Ovary (tissue), 9 donors: Measurements from ENCODE around the gene DEAF1. TPM values are rescaled to one million over a fixed set of nuclear protein-coding genes. Genes with fewer than 3 reads are reported as not detected.

ENCODE experiments used
- DNase-seq, 5 donors: peaks; one replicate each; pipeline ENCODE4 v3.0.0-alpha.2; 2019 to 2020
- H3K27ac ChIP-seq, 2 donors: fragments of 200-600 bp; one replicate each; pipeline versions ENCODE4 v1.5.1 to v1.8.0; 2019 to 2022
- H3K27me3 ChIP-seq: fragments of 200-600 bp; one replicate; pipeline ENCODE4 v1.8.0; 2022
- H3K36me3 ChIP-seq: fragments of 200-600 bp; sonication (generic); one replicate; pipeline ENCODE4 v1.5.1; 2019
- H3K4me1 ChIP-seq: one replicate; pipeline ENCODE4 v1.8.1; 2013; ENCODE audit warnings: mild to moderate bottlenecking, moderate library complexity; ENCODE audit not compliant: insufficient read depth
- H3K4me3 ChIP-seq: fragments of 200-600 bp; sonication (generic); one replicate; pipeline ENCODE4 v1.5.1; 2017
- H3K9me3 ChIP-seq, 2 donors: fragments of 200-600 bp in 1 of 2; sonication (generic) in 1 of 2; one replicate each; pipeline versions ENCODE4 v1.5.1 to v1.8.1; 2013 to 2019; ENCODE audit warnings: mild to moderate bottlenecking in 1 of 2, moderate library complexity in 1 of 2
- EP300 ChIP-seq: sonication (generic); formaldehyde crosslinking; IDR thresholded peaks from one replicate; pipeline ENCODE4 v1.6.1; 2017; ENCODE audit warnings: antibody characterized with exemption
- POLR2A ChIP-seq: fragments of 450-650 bp; IDR thresholded peaks from one replicate; pipeline ENCODE4 v1.6.1; 2017; ENCODE audit warnings: antibody characterized with exemption, mild to moderate bottlenecking, moderate library complexity
- WGBS, 3 donors: extraction: QIAGEN DNeasy Blood & Tissue Kit in 1 of 3; methylation state at CpG; one replicate each; pipeline versions ENCODE4 v1.1.5 to v1.1.7; 2013 to 2017; 5-methylcytosine and 5-hydroxymethylcytosine counted together
- intact Hi-C, 4 donors: fragments of 100-400 bp; cut with DNase I; formaldehyde crosslinking; loops; one replicate each; pipeline versions ENCODE4 v1.11.0 to v1.15.1; 2022 to 2023
- polyA plus RNA-seq, 2 donors: library from polyadenylated mRNA; stranded (reverse); fragments of 200-250 nt in 1 of 2; fragments of 350-450 nt in 1 of 2; fragmentation: Illumina TruSeq in 1 of 2; extraction: RNeasy Lipid Tissue Mini Kit (QIAGEN cat#74804) in 1 of 2; gene quantifications; one replicate each; pipeline ENCODE4 v1.2.3, GENCODE V29; 2013 to 2014
- total RNA-seq, 7 donors: library from RNA; depleted of rRNA in 2 of 7; stranded (reverse); fragments of >200 nt in 2 of 7; fragmentation: NEBNext Ultra II Directional in 3 of 7; extraction: Animal tissue kit (Norgen Biotek cat#: 25700) in 3 of 7; gene quantifications; one replicate each; pipeline versions ENCODE4 v1.1.0 to v1.2.4, GENCODE V29; 2016 to 2023
- TF ChIP-seq, protein P1 (sequence below), 3 donors: fragments of 450-650 bp in 2 of 3; fragments of 200-600 bp in 1 of 3; IDR thresholded peaks; one replicate each; pipeline versions ENCODE4 v1.5.1 to v1.8.0; 2016 to 2022; ENCODE audit warnings: antibody characterized with exemption in 3 of 3, mild to moderate bottlenecking in 1 of 3
- donor health status: DM: no; HTN: no; CAD: no; lungs with moderate emphysema.
- donor health status: DM: no; HTN: no; CAD: no.
- donor health status: Bipolar disorder and iron deficiency.
- donor health status: DM: yes; HTN: yes; CAD: no.
- donor health status: DM: no; HTN: no; CAD: no.
- donor health status: DM: yes; HTN: yes; CAD: no.

The DEAF1 gene
- total and polyA plus RNA-seq, 9 donors, result 10.2 to 43.4 (median 28.6) TPM

DNA sequence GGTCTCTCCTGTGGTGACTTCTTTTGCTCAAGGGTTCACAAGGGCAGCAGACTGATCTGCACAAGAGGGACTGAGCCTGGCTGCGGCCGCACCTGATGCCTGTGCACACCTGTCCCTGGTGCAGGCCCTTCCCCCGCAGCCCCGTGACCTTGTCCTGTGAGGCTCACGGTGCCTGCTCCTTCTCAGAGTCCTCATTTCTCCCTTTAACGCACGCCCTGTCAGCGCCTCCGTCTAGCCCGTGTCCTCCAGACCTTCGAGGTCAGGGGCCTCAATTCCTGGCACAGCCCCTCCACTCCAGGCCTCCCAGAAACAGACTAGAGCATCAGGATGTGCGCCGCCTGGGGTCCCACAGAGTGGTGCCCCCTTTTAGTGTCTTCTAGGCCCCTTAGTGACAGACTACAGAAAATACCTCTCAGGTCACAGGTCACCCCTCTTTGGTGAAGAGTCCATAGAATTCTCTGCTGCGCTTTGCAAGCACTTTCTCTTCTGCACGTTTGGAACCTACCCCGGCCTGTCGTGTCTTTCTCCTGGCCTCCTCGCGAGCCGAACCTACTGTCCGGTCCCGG, 59.0 kb downstream of the DEAF1 start:
- WGBS, 3 donors, result 71 to 76% (median 72%) methylated on average over 22 of the region's 22 CpGs
- Histone ChIP-seq H3K27ac (no peak overlapping the region), H3K36me3 (no peaks in the 10 kb centered on the region), H3K9me3 (no peaks in the 10 kb centered on the region), H3K27me3 (no peaks in the 10 kb centered on the region), H3K4me3 (no peak overlapping the region), H3K4me1 (peaks cover 7% of the 10 kb centered on the region)
- no peak for TF ChIP-seq EP300
- no peak for TF ChIP-seq POLR2A
- TF ChIP-seq, protein P1, sequence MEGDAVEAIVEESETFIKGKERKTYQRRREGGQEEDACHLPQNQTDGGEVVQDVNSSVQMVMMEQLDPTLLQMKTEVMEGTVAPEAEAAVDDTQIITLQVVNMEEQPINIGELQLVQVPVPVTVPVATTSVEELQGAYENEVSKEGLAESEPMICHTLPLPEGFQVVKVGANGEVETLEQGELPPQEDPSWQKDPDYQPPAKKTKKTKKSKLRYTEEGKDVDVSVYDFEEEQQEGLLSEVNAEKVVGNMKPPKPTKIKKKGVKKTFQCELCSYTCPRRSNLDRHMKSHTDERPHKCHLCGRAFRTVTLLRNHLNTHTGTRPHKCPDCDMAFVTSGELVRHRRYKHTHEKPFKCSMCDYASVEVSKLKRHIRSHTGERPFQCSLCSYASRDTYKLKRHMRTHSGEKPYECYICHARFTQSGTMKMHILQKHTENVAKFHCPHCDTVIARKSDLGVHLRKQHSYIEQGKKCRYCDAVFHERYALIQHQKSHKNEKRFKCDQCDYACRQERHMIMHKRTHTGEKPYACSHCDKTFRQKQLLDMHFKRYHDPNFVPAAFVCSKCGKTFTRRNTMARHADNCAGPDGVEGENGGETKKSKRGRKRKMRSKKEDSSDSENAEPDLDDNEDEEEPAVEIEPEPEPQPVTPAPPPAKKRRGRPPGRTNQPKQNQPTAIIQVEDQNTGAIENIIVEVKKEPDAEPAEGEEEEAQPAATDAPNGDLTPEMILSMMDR (IDR thresholded peaks at IDR 0.05), result no peak
- intact Hi-C loops, result no loop called here
- DNase-seq, result no peak

DNA sequence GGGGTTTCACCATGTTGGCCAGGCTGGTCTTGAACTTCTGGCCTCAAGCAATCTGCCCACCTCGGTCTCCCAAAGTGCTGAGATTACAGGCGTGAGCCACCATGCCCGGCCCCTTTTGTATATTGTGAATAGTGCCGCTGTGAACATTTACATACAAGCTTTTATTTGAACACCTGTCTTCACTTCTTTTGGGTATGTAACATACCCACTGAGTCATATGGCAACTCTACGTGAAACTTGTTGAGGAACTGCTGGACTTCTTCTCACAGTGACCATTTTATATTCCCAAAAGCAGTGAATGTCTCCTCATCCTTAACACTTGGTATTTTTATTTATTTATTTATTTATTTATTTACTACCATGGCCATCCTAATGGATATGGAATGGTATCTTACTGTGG, 64.2 kb downstream of the DEAF1 start:
- H3K36me3 ChIP-seq, result no peaks in the 10 kb centered on the region

GRCh38 chr11:629237-629583, 65.8 kb downstream of the DEAF1 start:
- WGBS, 3 donors, result 66 to 71% (median 68%) methylated on average over 10 of the region's 10 CpGs
- Histone ChIP-seq H3K9me3 (no peaks in the 10 kb centered on the region), H3K27me3 (no peaks in the 10 kb centered on the region), H3K27ac (no peak overlapping the region), H3K36me3 (no peaks in the 10 kb centered on the region), H3K4me1 (peaks cover 5% of the 10 kb centered on the region), H3K4me3 (no peak overlapping the region)
- DNase-seq, result no peak
- TF ChIP-seq, protein P1 (IDR thresholded peaks at IDR 0.05), result no peak
- TF ChIP-seq EP300, result no peak
- TF ChIP-seq POLR2A, result no peak
- intact Hi-C loops, result no loop called here

More for the DNA sequence above, 64.2 kb downstream of the DEAF1 start:
- Histone ChIP-seq H3K4me3 (no peak overlapping the region), H3K27me3 (no peaks in the 10 kb centered on the region), H3K4me1 (peaks cover 5% of the 10 kb centered on the region), H3K27ac (no peak overlapping the region), H3K9me3 (no peaks in the 10 kb centered on the region)
- intact Hi-C loops, result no loop called here
- no peak for DNase-seq
- TF ChIP-seq POLR2A, result no peak
- WGBS, 3 donors, result 95 to 96% (median 96%) methylated on average over 5 of the region's 5 CpGs

- TF ChIP-seq POLR2A (no peak), EP300 (no peak)
- TF ChIP-seq, protein P1 (IDR thresholded peaks at IDR 0.05), result no peak
- Histone ChIP-seq H3K4me1 (peaks cover 5% of the 10 kb centered on the region), H3K4me3 (no peak overlapping the region), H3K36me3 (no peaks in the 10 kb centered on the region), H3K9me3 (no peaks in the 10 kb centered on the region), H3K27me3 (no peaks in the 10 kb centered on the region), H3K27ac (no peak overlapping the region)
- WGBS, 3 donors, result 93 to 97% (median 96%) methylated on average over 31 of the region's 31 CpGs
- DNase-seq, result peak in 2 of 5 donors; percentile 19 to 30
- intact Hi-C loops, result no loop called here
These were observed 67.0 kb downstream of the DEAF1 start for GRCh38 chr11:628056-628455.

- H3K27me3 ChIP-seq, result no peaks in the 10 kb centered on the region
- H3K9me3 ChIP-seq, result no peaks in the 10 kb centered on the region
- TF ChIP-seq, protein P1 (IDR thresholded peaks at IDR 0.05), result no peak
- no peak for TF ChIP-seq POLR2A
- H3K4me1 ChIP-seq, result peaks cover 5% of the 10 kb centered on the region
- intact Hi-C loops, result no loop called here
- no peak for DNase-seq
- H3K27ac ChIP-seq, result no peak overlapping the region
- H3K4me3 ChIP-seq, result no peak overlapping the region
- no peaks in the 10 kb centered on the region for H3K36me3 ChIP-seq
- WGBS, 3 donors, result 20 to 53% (median 39%) methylated on average over 8 to 28 of the region's 28 CpGs
These were observed 67.8 kb downstream of the DEAF1 start for GRCh38 chr11:627308-627576.
